GM19025 (cell line): Measurements from ENCODE around the gene DGKK.
"Not testable (repeated sequence)": the region's sequence is repeated elsewhere in the genome, so short reads cannot be mapped to it uniquely, and the experiment has no call there.

Experiments
- ATAC-seq: cut with Tn5 transposase; IDR thresholded peaks from one replicate; pipeline ENCODE4 v1.9.1; 2021; ENCODE audit warnings: mild to moderate bottlenecking, low read depth, moderate library complexity; ENCODE audit not compliant: unreplicated experiment

DGKK gene

GRCh38 chrX:50432829-50433289 lies 37.8 kb downstream of the DGKK start:
- no peak for ATAC-seq

GRCh38 chrX:50431623-50432022 lies 39.0 kb downstream of the DGKK start:
- no peak for ATAC-seq

- ATAC-seq = no peak
Measured at GRCh38 chrX:50430917-50431575, 39.6 kb downstream of the DGKK start.

GRCh38 chrX:50428174-50428573 lies 42.5 kb downstream of the DGKK start:
- no peak for ATAC-seq

GRCh38 chrX:50407976-50408375 lies 62.6 kb downstream of the DGKK start:
- ATAC-seq = no peak

- no peak for ATAC-seq
Measured at GRCh38 chrX:50403903-50404302, 66.7 kb downstream of the DGKK start.

GRCh38 chrX:50402886-50403285 lies 67.7 kb downstream of the DGKK start:
- ATAC-seq = no peak

- no peak for ATAC-seq
Measured at GRCh38 chrX:50393902-50394301, 76.7 kb downstream of the DGKK start.

GRCh38 chrX:50386520-50386919 lies 84.1 kb downstream of the DGKK start:
- ATAC-seq = no peak

- no peak for ATAC-seq
Measured at GRCh38 chrX:50381729-50382415, 88.8 kb downstream of the DGKK start.

- no peak for ATAC-seq
Measured at GRCh38 chrX:50375481-50376267, 95.0 kb downstream of the DGKK start.

- ATAC-seq = no peak
Measured at GRCh38 chrX:50372966-50373365, 97.7 kb downstream of the DGKK start.

- no peak for ATAC-seq
Measured at GRCh38 chrX:50343917-50344316, 126.7 kb downstream of the DGKK start.

- ATAC-seq = no peak
Measured at GRCh38 chrX:50333308-50333707, 137.3 kb downstream of the DGKK start.

GRCh38 chrX:50332668-50333067 lies 138.0 kb downstream of the DGKK start:
- ATAC-seq = not testable (repeated sequence)

- ATAC-seq = no peak
Measured at GRCh38 chrX:50327235-50327634, 143.4 kb downstream of the DGKK start.
